Left renal pelvis (tissue), 4 donors: Measurements from ENCODE around the gene DLGAP1. TPM values are rescaled to one million over a fixed set of nuclear protein-coding genes. Genes with fewer than 3 reads are reported as not detected.

Experiments
- DNase-seq, 4 donors: peaks; one replicate each; pipeline ENCODE4 v3.0.0-alpha.2; 2013; ENCODE audit warnings: low read depth in 4 of 4, low spot score in 3 of 4
- polyA plus RNA-seq, 4 donors: library from polyadenylated mRNA; unstranded; fragments of 120-200 nt; gene quantifications; one replicate each; pipeline ENCODE4 v1.2.1, GENCODE V29; 2013; ENCODE audit not compliant: insufficient read length in 4 of 4

Gene DLGAP1
- polyA plus RNA-seq, 4 donors, result 4.1 to 6.8 (median 4.5) TPM

DNA sequence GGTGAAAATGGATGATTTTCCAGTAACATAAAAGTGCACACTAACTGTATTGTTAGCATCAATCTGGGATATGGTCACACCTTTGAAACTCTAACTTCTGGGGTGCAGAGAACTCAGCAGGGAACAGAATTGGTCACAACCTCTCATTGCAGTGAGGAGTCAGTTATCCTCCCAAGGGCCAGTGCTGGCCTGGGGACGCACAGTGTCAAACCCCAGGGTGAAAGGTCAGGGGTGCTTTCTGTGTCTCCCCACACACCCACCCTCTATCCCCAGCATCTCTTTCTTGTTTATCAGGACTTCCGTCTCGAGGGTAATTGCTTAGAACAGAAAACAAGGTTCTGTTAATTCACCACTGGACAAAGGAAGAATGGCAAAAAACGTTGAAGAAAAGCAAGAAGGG is 208.7 kb downstream of the DLGAP1 start:
- no peak for DNase-seq

DNA sequence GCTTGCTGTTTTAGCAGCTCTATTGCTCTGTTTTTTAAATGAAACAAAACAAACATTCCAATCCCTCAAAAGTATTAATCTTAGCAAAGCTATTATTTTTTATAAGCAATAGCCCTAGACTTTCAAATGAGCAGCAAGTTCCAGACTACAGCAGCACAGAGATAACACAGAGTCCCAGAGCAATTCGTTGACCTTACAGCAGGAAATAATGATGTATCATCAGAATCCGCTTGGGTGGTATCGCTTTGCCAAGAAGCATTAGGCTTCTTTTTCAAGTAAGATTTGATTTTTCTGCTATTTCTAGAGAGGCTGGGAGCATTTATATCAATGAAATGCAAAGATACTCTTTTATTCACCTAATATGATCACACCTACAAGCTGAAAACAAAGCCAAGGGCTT is 209.7 kb downstream of the DLGAP1 start:
- DNase-seq, result no peak

GRCh38 chr18:4242431-4243161 is 212.5 kb downstream of the DLGAP1 start:
- no peak for DNase-seq

DNA sequence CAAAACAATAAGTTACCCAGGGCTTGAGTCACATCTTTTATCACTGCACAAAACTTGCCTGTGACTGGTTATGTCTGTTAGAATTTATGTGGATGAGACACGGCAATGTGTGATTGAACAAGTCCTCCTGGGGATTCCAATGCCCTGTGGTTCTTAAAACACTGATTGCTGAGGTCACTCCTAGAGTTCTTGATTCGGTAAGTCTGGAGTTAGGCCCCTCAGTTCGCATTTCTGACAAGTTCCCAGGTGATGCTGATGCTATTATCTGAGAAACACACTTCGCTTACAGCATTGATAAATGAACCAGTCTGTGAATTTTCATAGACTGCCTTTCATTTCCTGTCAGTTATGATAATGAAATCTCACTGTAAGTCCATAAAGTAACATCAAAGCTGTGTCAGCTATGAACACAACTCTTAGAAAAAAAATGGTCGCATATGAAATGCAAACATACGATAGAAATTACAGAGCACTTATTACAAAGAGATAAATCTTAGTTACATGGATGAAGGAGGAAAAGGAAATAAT is 214.0 kb downstream of the DLGAP1 start:
- no peak for DNase-seq

- DNase-seq, result no peak
Observed at GRCh38 chr18:4238966-4239365, 216.1 kb downstream of the DLGAP1 start.

DNA sequence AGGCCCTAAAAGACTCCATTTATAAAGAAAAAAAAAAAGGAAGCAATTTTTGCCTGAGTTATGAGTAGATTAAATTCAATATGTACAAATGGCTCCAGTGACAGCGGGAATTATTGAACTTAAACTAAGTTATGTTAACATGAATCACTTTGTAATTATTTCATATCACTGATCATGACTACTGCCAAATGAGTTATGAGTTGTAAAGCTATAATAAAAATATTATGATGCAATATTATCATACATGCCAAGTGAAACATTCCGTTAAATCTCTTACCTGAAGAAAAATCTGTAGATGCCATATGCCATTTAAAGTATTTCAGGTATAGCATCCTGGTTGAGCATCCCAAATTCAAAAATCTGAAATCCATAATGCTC is 217.5 kb downstream of the DLGAP1 start:
- DNase-seq, result no peak

- no peak for DNase-seq
Observed at GRCh38 chr18:4236940-4237663, 218.0 kb downstream of the DLGAP1 start.

DNA sequence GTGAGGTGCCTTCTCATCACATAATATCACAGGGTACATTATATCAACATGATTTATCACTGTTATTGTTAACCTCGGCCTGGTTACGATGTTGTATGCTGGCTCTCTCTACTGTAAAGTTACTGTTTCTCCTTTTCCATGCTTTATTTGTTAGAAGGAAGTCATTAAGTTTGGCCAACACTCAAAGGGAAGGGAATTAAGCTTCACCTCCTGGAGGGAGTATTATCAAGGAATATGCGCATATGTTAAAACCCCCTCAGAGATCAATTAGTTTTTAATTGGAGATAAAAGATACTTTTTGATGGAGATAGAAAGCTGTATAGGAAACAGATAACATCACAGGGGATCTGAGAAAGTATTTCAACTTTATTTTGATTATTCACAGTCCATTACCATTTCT is 221.6 kb downstream of the DLGAP1 start:
- no peak for DNase-seq

- DNase-seq, result no peak
Observed at GRCh38 chr18:4232656-4233055, 222.5 kb downstream of the DLGAP1 start.

DNA sequence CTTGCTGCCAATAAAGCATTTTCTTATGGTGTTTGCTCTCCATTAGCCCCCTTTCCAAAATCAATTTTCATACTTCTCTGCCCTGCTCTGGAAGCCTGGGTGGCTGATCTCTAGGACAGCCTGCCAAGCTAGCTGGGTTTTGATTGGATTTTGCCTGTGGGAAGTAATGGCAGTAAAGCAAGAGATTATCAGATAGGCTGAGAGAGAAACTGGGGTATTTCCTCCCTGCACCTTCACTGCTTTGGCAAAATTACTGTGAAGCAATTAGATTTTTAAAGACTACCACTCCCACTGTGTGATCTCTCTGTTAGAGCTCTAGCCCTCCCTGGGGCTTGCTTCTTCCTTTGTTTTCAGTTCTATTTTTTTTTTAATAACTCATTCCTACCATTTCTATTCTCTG is 223.8 kb downstream of the DLGAP1 start:
- no peak for DNase-seq

GRCh38 chr18:4230450-4231168 is 224.5 kb downstream of the DLGAP1 start:
- DNase-seq, result no peak

DNA sequence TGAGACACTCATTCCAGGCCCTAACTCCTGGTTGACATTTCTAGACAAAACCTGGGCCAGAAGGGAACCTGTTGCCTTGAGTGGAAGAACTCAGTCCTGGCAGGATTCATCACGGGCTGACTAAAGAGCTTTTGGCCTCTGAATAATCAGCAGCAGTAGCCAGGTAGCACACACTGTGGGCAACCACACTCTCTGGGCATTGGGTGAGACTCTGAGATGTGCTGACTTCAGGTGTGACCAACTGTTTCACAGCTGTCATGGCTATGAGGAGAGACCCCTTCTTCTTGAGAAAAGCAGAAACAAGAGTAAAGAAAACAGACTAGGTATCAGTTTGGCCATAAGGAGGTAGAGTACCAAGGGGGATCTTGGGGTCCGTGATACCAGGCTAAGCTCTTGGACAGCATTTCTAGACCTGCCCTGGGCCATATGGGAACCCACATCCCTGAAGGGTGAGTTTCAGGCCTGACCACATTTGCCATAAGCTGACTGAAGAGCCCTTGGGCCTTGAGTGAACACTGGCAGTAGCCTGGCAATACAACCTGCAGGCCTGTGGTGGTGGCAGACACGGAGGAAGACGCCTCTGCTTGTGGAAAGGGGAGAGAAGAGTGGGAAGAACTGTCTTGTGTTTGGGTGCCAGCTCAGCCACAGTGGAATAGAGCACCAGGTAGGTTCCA is 230.9 kb downstream of the DLGAP1 start:
- DNase-seq, result no peak

GRCh38 chr18:4211111-4211837 is 243.8 kb downstream of the DLGAP1 start:
- no peak for DNase-seq

DNA sequence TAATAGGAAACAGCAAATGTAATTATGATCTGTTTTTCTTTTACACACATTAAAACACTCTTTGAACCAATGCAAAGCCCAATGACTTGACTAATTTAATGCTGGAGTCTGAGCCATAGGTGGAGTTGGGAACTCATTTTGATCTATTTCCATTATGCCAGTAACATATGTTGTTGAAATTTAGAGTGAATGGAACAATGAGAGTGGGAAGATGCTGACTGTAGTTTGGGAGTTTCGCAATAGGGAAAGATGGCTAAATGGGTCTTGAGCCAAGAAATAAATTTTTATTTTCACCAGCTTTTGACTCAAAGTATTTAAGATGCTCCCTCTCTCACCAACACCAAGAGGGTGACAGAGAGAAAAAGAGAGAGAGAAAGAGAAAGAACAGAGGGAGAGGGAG is 246.7 kb downstream of the DLGAP1 start:
- DNase-seq, result no peak

- no peak for DNase-seq
Observed at GRCh38 chr18:4207383-4207985, 247.6 kb downstream of the DLGAP1 start.

- DNase-seq, result no peak
Observed at GRCh38 chr18:4204438-4204720, 250.7 kb downstream of the DLGAP1 start.

DNA sequence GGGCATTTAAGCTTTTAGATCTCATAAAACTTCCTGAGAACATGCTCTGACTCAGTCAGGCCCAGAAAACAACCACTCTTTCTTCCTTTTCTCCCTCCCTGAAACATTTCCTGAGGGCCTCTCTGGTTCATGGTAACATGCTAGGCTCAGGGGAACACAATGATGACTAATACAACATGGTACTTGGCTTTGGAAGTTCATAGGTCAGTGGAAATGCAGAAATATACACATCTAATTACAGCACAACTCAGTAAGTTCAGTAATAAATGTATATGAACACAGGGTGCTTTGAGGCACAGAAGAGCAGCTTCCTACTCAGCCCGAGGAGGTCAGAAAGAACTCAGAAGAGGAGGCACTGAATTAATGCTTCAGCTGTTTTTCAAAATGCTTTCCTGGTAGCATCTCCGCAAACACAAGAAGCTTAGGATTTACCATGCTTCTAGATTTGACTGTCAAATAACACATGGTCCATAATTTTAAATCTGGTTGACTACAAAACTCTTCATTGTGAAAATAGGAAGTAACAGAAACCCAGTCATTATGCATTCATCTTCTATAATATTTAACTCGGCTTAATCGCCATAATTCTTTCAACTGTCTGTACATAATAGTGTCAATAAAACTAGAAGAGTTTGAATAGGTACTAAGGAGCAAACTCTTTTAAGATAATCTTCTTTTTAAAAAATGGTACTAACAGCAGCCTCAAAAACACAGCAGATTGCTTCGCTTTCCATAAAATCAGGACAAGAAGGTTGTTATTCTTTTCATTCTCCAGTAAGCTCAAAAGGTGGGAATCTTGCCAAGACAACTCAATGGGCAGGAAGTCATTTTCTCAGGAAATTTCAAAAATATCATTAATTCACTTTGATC is 251.3 kb downstream of the DLGAP1 start:
- DNase-seq, result peak in 2 of 4 donors; percentile 35 to 39

GRCh38 chr18:4200399-4200798 is 254.7 kb downstream of the DLGAP1 start:
- no peak for DNase-seq

- no peak for DNase-seq
Observed at GRCh38 chr18:4198956-4199355, 256.2 kb downstream of the DLGAP1 start.
